CD4-positive, alpha-beta memory T cell (primary cell): ENCODE results near the gene PSMD1. TPM values are rescaled to one million over a fixed set of nuclear protein-coding genes. Genes with fewer than 3 reads are reported as not detected.
A peak's percentile ranks its signal among the peaks of the same experiment; 100 is the strongest.

Experiments used
- CTCF ChIA-PET: fragments of 350-600 bp; sonication (Branson Sonifier 250); formaldehyde crosslinking; loops from one replicate; lab custom pipeline; 2021; ENCODE audit warnings: inconsistent platforms; ENCODE audit not compliant: partially characterized antibody; lab: Charles Lee
- POLR2A ChIA-PET: fragments of 350-600 bp; sonication (Branson Sonifier 250); formaldehyde crosslinking; loops from one replicate; lab custom pipeline; 2021; ENCODE audit not compliant: partially characterized antibody; lab: Charles Lee
- DNase-seq, 5 donors: peaks; one replicate each; pipeline versions ENCODE4 v3.0.0 to v3.0.0-alpha.2; 2020 to 2022; ENCODE audit warnings: mixed read lengths in 1 of 5
- H3K27ac ChIP-seq: one replicate; pipeline ENCODE4 v1.7.0; 2013; ENCODE audit warnings: low read depth, low read length
- H3K27me3 ChIP-seq: 2 replicates; pipeline ENCODE4 v1.7.0; 2013; ENCODE audit warnings: mild to moderate bottlenecking, low read length, moderate library complexity; ENCODE audit not compliant: insufficient read depth
- H3K36me3 ChIP-seq: 2 replicates; pipeline ENCODE4 v1.7.0; 2013; ENCODE audit warnings: mild to moderate bottlenecking, low read length, moderate library complexity; ENCODE audit not compliant: insufficient read depth
- H3K4me1 ChIP-seq: 2 replicates; pipeline ENCODE4 v1.7.0; 2013; ENCODE audit warnings: mild to moderate bottlenecking, low read length, moderate library complexity; ENCODE audit not compliant: insufficient read depth
- H3K4me3 ChIP-seq, 2 donors: one replicate each; pipeline ENCODE4 v1.7.0; 2013; ENCODE audit warnings: low read length in 2 of 2, mild to moderate bottlenecking in 1 of 2
- H3K9me3 ChIP-seq, 2 donors: one replicate each; pipeline ENCODE4 v1.7.0; 2013; ENCODE audit warnings: low read length in 2 of 2, control low read depth in 1 of 2; ENCODE audit not compliant: control insufficient read depth in 1 of 2
- H3K27ac Mint-ChIP-seq, 7 donors: one replicate each; pipeline ENCODE4 v1.8.0; 2020 to 2021; ENCODE audit warnings: mixed read lengths in 7 of 7, mild to moderate bottlenecking in 6 of 7, inconsistent platforms in 3 of 7, moderate library complexity in 3 of 7
- H3K27me3 Mint-ChIP-seq, 2 donors: one replicate each; pipeline ENCODE4 v1.8.0; 2020 to 2021; ENCODE audit warnings: mixed read lengths in 2 of 2
- H3K36me3 Mint-ChIP-seq, 2 donors: one replicate each; pipeline ENCODE4 v1.8.0; 2020 to 2021; ENCODE audit warnings: mixed read lengths in 2 of 2, inconsistent platforms in 1 of 2, mild to moderate bottlenecking in 1 of 2
- H3K4me1 Mint-ChIP-seq, 4 donors: one replicate each; pipeline ENCODE4 v1.8.0; 2020 to 2021; ENCODE audit warnings: mixed read lengths in 4 of 4, mild to moderate bottlenecking in 1 of 4
- H3K4me3 Mint-ChIP-seq, 8 donors: one replicate each; pipeline ENCODE4 v1.8.0; 2020 to 2021; ENCODE audit warnings: mixed read lengths in 8 of 8, mild to moderate bottlenecking in 7 of 8, moderate library complexity in 6 of 8, inconsistent platforms in 3 of 8
- H3K9me3 Mint-ChIP-seq, 8 donors: one replicate each; pipeline ENCODE4 v1.8.0; 2020 to 2021; ENCODE audit warnings: mixed read lengths in 8 of 8, mild to moderate bottlenecking in 5 of 8, inconsistent platforms in 3 of 8, moderate library complexity in 1 of 8
- intact Hi-C: fragments of 100-400 bp; cut with micrococcal nuclease; formaldehyde crosslinking; loops from one replicate; pipeline ENCODE4 v1.15.1; 2023
- polyA plus RNA-seq, 2 donors: library from polyadenylated mRNA; unstranded; fragments of 300-500 nt; fragmentation: Illumina TruSeq; gene quantifications; one replicate each; pipeline ENCODE4 v1.2.3, GENCODE V29; 2021
- total RNA-seq, 2 experiments: library from RNA; stranded (reverse); gene quantifications; one replicate each; pipeline ENCODE4 v1.2.3, GENCODE V29; 2021

PSMD1 gene
- total and polyA plus RNA-seq, 4 experiments from 2014 or later, result 38.0 to 65.0 (median 52.6) TPM

DNA sequence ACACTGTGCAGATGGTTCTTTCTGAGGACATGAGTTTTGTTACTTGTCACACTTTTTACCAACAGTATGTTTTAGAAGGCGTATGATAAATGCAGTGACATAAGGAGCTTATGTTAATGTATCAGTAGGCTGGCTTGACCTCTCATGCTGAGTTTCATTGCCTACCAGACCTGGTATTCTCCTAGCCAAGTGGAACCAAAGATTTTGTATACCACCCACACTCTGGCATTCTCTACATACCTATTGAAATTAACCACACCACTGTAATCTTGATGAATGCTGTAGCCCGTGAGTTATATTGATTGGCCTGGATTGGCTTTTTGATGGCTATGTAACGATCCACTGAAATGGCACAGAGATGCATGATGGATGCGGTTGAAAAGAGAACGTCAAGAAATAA lies 56.8 kb downstream of the PSMD1 start:
- no peak overlapping the region for H3K4me3 ChIP-seq
- H3K9me3 Mint-ChIP-seq, result no peaks in the 10 kb centered on the region
- H3K4me3 Mint-ChIP-seq, result no peak overlapping the region
- no peaks in the 10 kb centered on the region for H3K27me3 Mint-ChIP-seq
- ChIA-PET POLR2A (no interaction called here), CTCF (no interaction called here)
- peaks cover 43 to 51% of the 10 kb centered on the region in 2 donors for H3K36me3 Mint-ChIP-seq
- intact Hi-C loops, result no loop called here
- H3K4me1 Mint-ChIP-seq, result peaks cover 0 to 6% (median under 1%) of the 10 kb centered on the region in 4 donors
- H3K36me3 ChIP-seq, result peaks cover 8% of the 10 kb centered on the region
- no peaks in the 10 kb centered on the region for H3K27me3 ChIP-seq
- H3K9me3 ChIP-seq, result no peaks in the 10 kb centered on the region
- H3K27ac Mint-ChIP-seq, result no peak overlapping the region
- no peaks in the 10 kb centered on the region for H3K4me1 ChIP-seq
- DNase-seq, result no peak
- H3K27ac ChIP-seq, result no peak overlapping the region

DNA sequence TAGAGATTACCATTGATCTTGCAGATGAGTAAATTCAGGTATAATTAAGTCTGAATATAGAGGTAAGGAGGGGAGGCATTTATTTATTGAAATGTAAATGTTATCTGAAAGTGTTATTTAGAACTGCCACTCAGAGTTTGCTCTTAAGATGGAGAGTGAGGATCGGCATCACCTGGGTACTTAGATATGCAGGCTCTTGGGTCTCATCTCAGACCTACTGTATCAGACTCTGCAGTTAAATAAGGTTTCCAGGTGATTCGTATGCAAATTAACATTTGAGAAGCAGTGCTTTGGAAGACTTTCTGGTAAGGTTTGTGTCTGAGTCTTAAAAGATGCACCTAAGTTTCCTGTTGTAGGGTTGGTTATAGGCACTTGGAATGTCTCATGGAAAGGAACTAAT lies 59.0 kb downstream of the PSMD1 start:
- no peaks in the 10 kb centered on the region for H3K36me3 ChIP-seq
- Mint-ChIP-seq H3K4me3 (no peak overlapping the region), H3K27me3 (no peaks in the 10 kb centered on the region), H3K27ac (no peak overlapping the region), H3K36me3 (peaks cover 25 to 43% of the 10 kb centered on the region in 2 donors), H3K4me1 (peaks cover 0 to 6% (median 2%) of the 10 kb centered on the region in 4 donors), H3K9me3 (no peaks in the 10 kb centered on the region)
- ChIA-PET POLR2A (no interaction called here), CTCF (interaction anchor here (1.1 kb wide), 1 partner anchor 11 kb away, joined by 5 read pairs; no protein-coding TSS in a partner anchor)
- intact Hi-C loops, result no loop called here
- DNase-seq, result no peak
- no peak overlapping the region for H3K27ac ChIP-seq
- no peaks in the 10 kb centered on the region for H3K27me3 ChIP-seq
- no peak overlapping the region for H3K4me3 ChIP-seq
- H3K4me1 ChIP-seq, result no peaks in the 10 kb centered on the region
- H3K9me3 ChIP-seq, result no peaks in the 10 kb centered on the region

DNA sequence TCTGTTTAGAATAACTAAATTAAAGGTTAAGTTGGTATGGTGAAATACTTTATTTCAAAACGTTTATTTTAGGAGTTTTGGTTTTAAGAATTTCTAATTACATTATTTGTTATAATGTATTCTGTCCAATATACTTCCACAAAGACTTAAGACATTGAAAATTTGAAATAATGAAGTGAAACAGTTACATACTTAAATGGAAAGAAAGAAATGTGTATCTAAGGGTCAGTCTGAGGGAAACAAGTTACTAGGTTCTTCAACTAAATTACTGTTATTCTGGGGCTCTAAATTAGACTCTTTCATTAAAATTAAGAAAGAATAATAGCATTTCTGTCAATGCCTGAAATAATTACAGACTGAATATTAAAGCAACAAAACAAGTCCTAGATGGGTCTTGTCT lies 60.5 kb downstream of the PSMD1 start:
- intact Hi-C loops, result no loop called here
- Histone ChIP-seq H3K27me3 (no peaks in the 10 kb centered on the region), H3K4me3 (no peak overlapping the region), H3K36me3 (no peaks in the 10 kb centered on the region), H3K27ac (no peak overlapping the region), H3K9me3 (no peaks in the 10 kb centered on the region), H3K4me1 (no peaks in the 10 kb centered on the region)
- Mint-ChIP-seq H3K4me3 (no peak overlapping the region), H3K36me3 (peaks cover 12 to 30% of the 10 kb centered on the region in 2 donors), H3K27me3 (no peaks in the 10 kb centered on the region), H3K27ac (no peak overlapping the region), H3K4me1 (peaks cover 0 to 6% (median 2%) of the 10 kb centered on the region in 4 donors), H3K9me3 (no peaks in the 10 kb centered on the region)
- DNase-seq, result no peak
- ChIA-PET CTCF (interaction anchor here (1.1 kb wide), 1 partner anchor 13 kb away, joined by 5 read pairs; no protein-coding TSS in a partner anchor), POLR2A (no interaction called here)

DNA sequence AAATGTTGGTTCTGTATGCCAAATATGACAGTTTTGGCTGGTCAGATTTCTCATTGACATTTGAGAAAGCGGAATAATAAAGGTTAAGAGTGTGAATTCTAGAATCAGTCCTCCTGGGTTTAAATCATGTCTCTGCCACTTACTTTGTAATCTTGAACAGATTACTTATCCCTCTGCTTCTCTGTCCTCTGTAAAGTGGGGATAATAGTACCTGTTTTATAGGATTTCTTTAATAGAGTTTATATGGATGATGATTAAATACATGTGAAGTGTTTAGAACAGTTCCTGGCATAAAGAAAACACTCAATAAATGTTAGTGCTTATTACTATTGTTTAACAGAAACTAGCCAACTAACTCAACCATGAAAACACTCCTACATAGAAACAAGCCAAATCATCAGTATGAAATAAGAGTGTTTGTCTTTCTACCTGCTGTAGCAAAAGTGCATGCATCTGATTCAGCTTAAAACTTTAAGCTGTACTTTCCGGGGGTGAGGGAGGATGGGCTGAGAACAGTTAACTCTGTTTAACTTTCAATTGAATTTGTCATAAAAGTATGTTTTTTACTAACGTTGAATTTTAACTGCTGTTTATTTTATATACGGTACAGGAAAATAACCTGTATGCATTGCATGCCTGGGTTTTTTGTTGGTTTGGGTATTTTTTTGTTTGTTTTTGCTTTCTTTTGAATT lies 61.4 kb downstream of the PSMD1 start:
- Mint-ChIP-seq H3K4me3 (no peak overlapping the region), H3K9me3 (no peaks in the 10 kb centered on the region), H3K4me1 (peaks cover 0 to 6% (median 2%) of the 10 kb centered on the region in 4 donors), H3K36me3 (peaks cover 8 to 24% of the 10 kb centered on the region in 2 donors), H3K27me3 (no peaks in the 10 kb centered on the region), H3K27ac (peak overlapping the region in 1 of 7 donors; percentile 53)
- ChIA-PET CTCF (no interaction called here), POLR2A (no interaction called here)
- no peaks in the 10 kb centered on the region for H3K27me3 ChIP-seq
- no peaks in the 10 kb centered on the region for H3K4me1 ChIP-seq
- no peak overlapping the region for H3K4me3 ChIP-seq
- intact Hi-C loops, result no loop called here
- no peak for DNase-seq
- H3K27ac ChIP-seq, result no peak overlapping the region
- H3K36me3 ChIP-seq, result no peaks in the 10 kb centered on the region
- H3K9me3 ChIP-seq, result no peaks in the 10 kb centered on the region

DNA sequence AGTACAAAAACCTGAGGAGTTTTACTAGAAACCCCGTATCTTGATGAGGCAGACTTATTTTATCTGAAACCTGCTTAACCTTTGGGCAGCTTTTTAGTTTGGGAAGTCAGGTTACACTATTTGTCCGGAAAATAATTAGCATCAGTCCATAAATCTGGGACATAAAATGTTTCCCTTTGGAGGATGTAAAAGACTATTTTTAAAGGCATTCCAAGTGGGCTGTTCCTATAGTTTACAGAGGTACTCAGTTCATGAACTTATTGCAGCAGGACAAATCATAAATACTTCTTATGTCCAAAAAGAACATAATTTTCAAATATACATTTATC lies 61.9 kb downstream of the PSMD1 start:
- H3K9me3 Mint-ChIP-seq, result no peaks in the 10 kb centered on the region
- H3K36me3 Mint-ChIP-seq, result peaks cover 4 to 20% of the 10 kb centered on the region in 2 donors
- no peak overlapping the region for H3K27ac ChIP-seq
- intact Hi-C loops, result no loop called here
- peaks cover 3% of the 10 kb centered on the region for H3K4me1 ChIP-seq
- ChIA-PET POLR2A (no interaction called here), CTCF (no interaction called here)
- H3K4me1 Mint-ChIP-seq, result peaks cover 5 to 11% (median 7%) of the 10 kb centered on the region in 4 donors
- DNase-seq, result no peak
- no peak overlapping the region for H3K27ac Mint-ChIP-seq
- no peaks in the 10 kb centered on the region for H3K27me3 Mint-ChIP-seq
- no peak overlapping the region for H3K4me3 ChIP-seq
- no peaks in the 10 kb centered on the region for H3K9me3 ChIP-seq
- no peak overlapping the region for H3K4me3 Mint-ChIP-seq
- H3K36me3 ChIP-seq, result no peaks in the 10 kb centered on the region
- no peaks in the 10 kb centered on the region for H3K27me3 ChIP-seq

DNA sequence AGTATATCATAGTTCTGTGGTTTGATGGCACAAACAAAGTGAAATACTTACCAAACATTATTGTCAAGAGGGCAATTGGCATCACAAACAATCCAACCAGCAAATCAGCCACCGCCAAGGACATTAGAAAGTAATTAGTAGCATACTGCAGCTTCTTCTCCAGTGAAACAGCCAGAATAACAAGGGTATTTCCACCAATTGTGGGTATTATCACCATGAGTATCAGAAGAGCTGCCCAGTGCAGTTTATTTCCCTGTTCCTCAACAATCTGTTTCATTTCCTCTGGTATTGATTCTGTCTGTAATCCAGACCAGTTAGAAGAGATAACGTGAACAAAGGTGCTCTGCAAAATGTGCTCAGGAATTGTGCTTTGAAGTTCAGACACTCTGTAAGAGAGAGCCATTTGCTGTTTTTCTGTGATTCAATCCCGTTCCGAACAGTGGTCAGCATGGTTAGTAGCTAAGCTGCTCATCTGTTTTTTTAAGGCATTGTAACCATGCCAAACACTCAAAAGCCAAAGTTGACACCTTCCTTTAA lies 66.8 kb downstream of the PSMD1 start:
- peaks cover 18 to 27% (median 23%) of the 10 kb centered on the region in 4 donors for H3K4me1 Mint-ChIP-seq
- H3K9me3 ChIP-seq, result no peaks in the 10 kb centered on the region
- H3K36me3 Mint-ChIP-seq, result peaks cover 1 to 15% of the 10 kb centered on the region in 2 donors
- peak overlapping the region in 2 of 8 donors; percentile 13 to 78 for H3K4me3 Mint-ChIP-seq
- intact Hi-C loops, result no loop called here
- POLR2A ChIA-PET, result no interaction called here
- CTCF ChIA-PET, result interaction anchor here (1.5 kb wide), 1 partner anchor 16 kb away, joined by 3 read pairs; no protein-coding TSS in a partner anchor
- H3K9me3 Mint-ChIP-seq, result no peaks in the 10 kb centered on the region
- H3K36me3 ChIP-seq, result no peaks in the 10 kb centered on the region
- peak overlapping the region in 1 of 7 donors; percentile 10 for H3K27ac Mint-ChIP-seq
- H3K27me3 Mint-ChIP-seq, result no peaks in the 10 kb centered on the region
- H3K27me3 ChIP-seq, result no peaks in the 10 kb centered on the region
- no peak overlapping the region for H3K4me3 ChIP-seq
- H3K27ac ChIP-seq, result no peak overlapping the region
- H3K4me1 ChIP-seq, result peaks cover 23% of the 10 kb centered on the region
- DNase-seq, result no peak

DNA sequence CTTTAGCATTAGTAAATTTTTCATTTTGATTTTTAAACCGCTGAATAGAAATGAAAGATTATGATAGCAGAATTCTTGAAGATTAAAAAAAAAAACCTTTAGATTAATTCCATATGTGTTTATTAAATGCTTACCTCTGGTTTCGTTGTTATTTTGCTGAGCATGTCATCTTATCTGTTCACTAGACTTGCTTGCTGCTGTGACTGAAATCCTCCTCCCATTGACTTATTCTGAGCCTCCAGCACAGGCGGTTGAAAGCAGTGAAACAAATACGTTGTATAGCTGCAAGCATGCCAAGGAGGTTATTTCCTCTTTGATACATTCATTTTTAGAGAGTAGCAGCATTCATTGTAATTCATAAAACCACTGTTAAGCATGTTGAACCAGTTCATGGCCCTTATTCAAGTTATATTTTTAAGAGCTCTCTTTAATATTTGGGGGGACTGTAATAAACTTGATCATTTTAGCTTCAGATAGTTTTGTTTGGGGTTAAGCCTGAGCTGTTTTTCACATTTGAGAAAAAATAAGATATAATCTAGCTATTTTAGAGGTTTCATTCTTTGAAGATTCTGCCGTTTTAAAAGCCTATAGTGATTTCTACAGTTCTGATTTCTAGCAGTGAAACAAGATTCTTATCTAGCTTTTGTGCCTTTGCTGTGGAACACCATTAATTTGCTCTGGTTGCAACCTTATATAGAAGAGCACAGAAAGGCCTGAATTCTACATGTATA lies 68.3 kb downstream of the PSMD1 start, which contains the start of gene HTR2B:
Gene HTR2B (minus strand): TSS at position 205 of the 731 bp plus-strand sequence. CDS start 1,278 bp downstream, outside the sequence.
- Histone ChIP-seq H3K27me3 (no peaks in the 10 kb centered on the region), H3K36me3 (no peaks in the 10 kb centered on the region), H3K27ac (no peak within 1 kb of the TSS), H3K4me1 (peaks cover 23% of the 10 kb centered on the region), H3K4me3 (peak within 1 kb of the TSS in 1 of 2 donors; percentile 21), H3K9me3 (no peaks in the 10 kb centered on the region)
- no peaks in the 10 kb centered on the region for H3K9me3 Mint-ChIP-seq
- POLR2A ChIA-PET, result no interaction called here
- H3K27me3 Mint-ChIP-seq, result no peaks in the 10 kb centered on the region
- peaks cover 1 to 11% of the 10 kb centered on the region in 2 donors for H3K36me3 Mint-ChIP-seq
- DNase-seq, result peak in 2 of 5 donors; percentile 4 to 7
- intact Hi-C loops, result no loop called here
- peak within 1 kb of the TSS; percentile 27 to 79 (median 64) for H3K4me3 Mint-ChIP-seq
- H3K27ac Mint-ChIP-seq, result peak within 1 kb of the TSS; percentile 46 to 84 (median 65)
- H3K4me1 Mint-ChIP-seq, result peaks cover 18 to 27% (median 23%) of the 10 kb centered on the region in 4 donors
- CTCF ChIA-PET, result interaction anchor here (0.6 to 1.4 kb wide), 4 partner anchors 21 to 128 kb away, joined by 3 read pairs; no protein-coding TSS in a partner anchor
